Osteocyte (in vitro differentiated cells): Measurements from ENCODE around the gene CDK6. TPM values are rescaled to one million over a fixed set of nuclear protein-coding genes. Genes with fewer than 3 reads are reported as not detected.
A peak's percentile ranks its signal among the peaks of the same experiment; 100 is the strongest.

Experiments used
- DNase-seq: peaks from one replicate; pipeline ENCODE4 v3.0.0; 2021; ENCODE audit warnings: mixed read lengths; ENCODE audit not compliant: unreplicated experiment; ENCODE audit errors: extremely low spot score
- H3K27ac Mint-ChIP-seq: one replicate; pipeline ENCODE4 v1.8.0; 2021; ENCODE audit warnings: mild to moderate bottlenecking, mixed read lengths; ENCODE audit not compliant: unreplicated experiment
- H3K27me3 Mint-ChIP-seq: one replicate; pipeline ENCODE4 v1.8.0; 2021; ENCODE audit warnings: mixed read lengths; ENCODE audit not compliant: unreplicated experiment
- H3K36me3 Mint-ChIP-seq: one replicate; pipeline ENCODE4 v1.8.0; 2021; ENCODE audit warnings: mixed read lengths; ENCODE audit not compliant: unreplicated experiment
- H3K4me1 Mint-ChIP-seq: one replicate; pipeline ENCODE4 v1.8.0; 2021; ENCODE audit warnings: mixed read lengths; ENCODE audit not compliant: unreplicated experiment
- H3K4me3 Mint-ChIP-seq: one replicate; pipeline ENCODE4 v1.8.0; 2021; ENCODE audit warnings: mild to moderate bottlenecking, moderate library complexity, mixed read lengths; ENCODE audit not compliant: unreplicated experiment
- H3K9me3 Mint-ChIP-seq: one replicate; pipeline ENCODE4 v1.8.0; 2021; ENCODE audit warnings: mixed read lengths; ENCODE audit not compliant: unreplicated experiment
- CTCF ChIP-seq: fragments of 200-600 bp; sonication (generic); IDR thresholded peaks from 2 replicates; pipeline ENCODE4 v1.5.0; 2021; ENCODE audit warnings: antibody characterized with exemption, mild to moderate bottlenecking, moderate library complexity
- total RNA-seq: library from RNA; stranded (reverse); gene quantifications from 2 replicates; pipeline ENCODE4 v1.2.1, GENCODE V29; 2021

CDK6 gene
- total RNA-seq, 1 donor from 2014 or later: 53.6 TPM

GRCh38 chr7:92641921-92642511 lies 194.4 kb downstream of the CDK6 start:
- H3K27ac Mint-ChIP-seq: peak overlapping the region; percentile 49
- no peak for DNase-seq
- no peak overlapping the region for H3K4me3 Mint-ChIP-seq
- H3K4me1 Mint-ChIP-seq: peaks cover 8% of the 10 kb centered on the region
- TF ChIP-seq CTCF: no peak
- peaks cover 13% of the 10 kb centered on the region for H3K36me3 Mint-ChIP-seq
- H3K9me3 Mint-ChIP-seq: no peaks in the 10 kb centered on the region
- no peaks in the 10 kb centered on the region for H3K27me3 Mint-ChIP-seq

- H3K36me3 Mint-ChIP-seq: peaks cover 13% of the 10 kb centered on the region
- no peak for DNase-seq
Observed at GRCh38 chr7:92639966-92640365, 196.4 kb downstream of the CDK6 start.

GRCh38 chr7:92639213-92639896 lies 197.0 kb downstream of the CDK6 start:
- no peak for DNase-seq
- Mint-ChIP-seq H3K9me3 (no peaks in the 10 kb centered on the region), H3K4me1 (peaks cover 25% of the 10 kb centered on the region), H3K27me3 (no peaks in the 10 kb centered on the region), H3K27ac (no peak overlapping the region), H3K36me3 (peaks cover 13% of the 10 kb centered on the region), H3K4me3 (no peak overlapping the region)
- TF ChIP-seq CTCF: no peak

More at GRCh38 chr7:92639966-92640365, 196.4 kb downstream of the CDK6 start:
- H3K4me3 Mint-ChIP-seq: no peak overlapping the region
- no peak for TF ChIP-seq CTCF
- no peak overlapping the region for H3K27ac Mint-ChIP-seq
- H3K9me3 Mint-ChIP-seq: no peaks in the 10 kb centered on the region
- no peaks in the 10 kb centered on the region for H3K27me3 Mint-ChIP-seq
- peaks cover 19% of the 10 kb centered on the region for H3K4me1 Mint-ChIP-seq

GRCh38 chr7:92636018-92636560 lies 200.3 kb downstream of the CDK6 start:
- H3K9me3 Mint-ChIP-seq: no peaks in the 10 kb centered on the region
- no peak for DNase-seq
- H3K27ac Mint-ChIP-seq: no peak overlapping the region
- H3K4me1 Mint-ChIP-seq: peaks cover 45% of the 10 kb centered on the region
- peaks cover 10% of the 10 kb centered on the region for H3K36me3 Mint-ChIP-seq
- TF ChIP-seq CTCF: no peak
- no peak overlapping the region for H3K4me3 Mint-ChIP-seq
- H3K27me3 Mint-ChIP-seq: no peaks in the 10 kb centered on the region

- no peak overlapping the region for H3K4me3 Mint-ChIP-seq
- H3K4me1 Mint-ChIP-seq: peaks cover 46% of the 10 kb centered on the region
- no peak for DNase-seq
- peak overlapping the region; percentile 83 for H3K27ac Mint-ChIP-seq
- H3K9me3 Mint-ChIP-seq: no peaks in the 10 kb centered on the region
- no peaks in the 10 kb centered on the region for H3K27me3 Mint-ChIP-seq
- peaks cover 10% of the 10 kb centered on the region for H3K36me3 Mint-ChIP-seq
- no peak for TF ChIP-seq CTCF
Observed at GRCh38 chr7:92635538-92635937, 200.8 kb downstream of the CDK6 start.
